ENCODE data around the gene CLDN24. TPM values are rescaled to one million over a fixed set of nuclear protein-coding genes. Genes with fewer than 3 reads are reported as not detected.
"Not testable (repeated sequence)": the region's sequence is repeated elsewhere in the genome, so short reads cannot be mapped to it uniquely, and the experiment has no call there.

CLDN24 gene
- total and polyA plus RNA-seq, 4 donors, result 0.44 TPM; not detected in 3

DNA sequence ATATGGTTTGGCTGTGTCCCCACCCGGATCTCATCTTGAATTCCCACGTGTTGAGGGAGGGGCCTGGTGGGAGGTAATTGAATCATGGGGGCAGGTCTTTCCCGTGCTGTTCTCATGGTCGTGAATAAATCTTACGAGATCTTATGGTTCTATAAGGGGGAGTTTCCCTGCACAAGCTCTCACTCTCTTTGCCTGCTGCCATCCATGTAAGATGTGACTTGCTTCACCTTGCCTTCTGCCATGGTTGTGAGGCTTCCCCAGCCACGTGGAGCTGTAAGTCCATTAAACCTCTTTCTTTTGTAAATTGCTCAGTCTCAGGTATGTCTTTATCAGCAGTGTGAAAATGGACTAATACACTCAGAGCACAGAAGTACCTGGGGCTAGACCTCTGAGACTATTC is 4.2 kb upstream of the CLDN24 start:
- H3K27ac ChIP-seq (ENCODE audit: low read depth, low read length); H3K9me3 ChIP-seq (ENCODE audit: control insufficient read depth, insufficient read depth, low read length); H3K4me1 ChIP-seq (ENCODE audit: control insufficient read depth, insufficient read depth, low read length); H3K36me3 ChIP-seq (ENCODE audit: control insufficient read depth, insufficient read depth, low read length); H3K27me3 ChIP-seq (ENCODE audit: control insufficient read depth, insufficient read depth, low read length); DNase-seq (ENCODE audit: low read depth in 4 of 6, low spot score in 6 of 6); H3K4me3 ChIP-seq (ENCODE audit: low read depth, low read length): not testable (repeated sequence)
- WGBS (ENCODE audit: insufficient coverage), result 100% methylated on average over 1 of the region's 6 CpGs

- no peak overlapping the region for H3K27ac ChIP-seq (ENCODE audit: low read depth, low read length)
- H3K9me3 ChIP-seq (ENCODE audit: control insufficient read depth, insufficient read depth, low read length), result no peaks in the 10 kb centered on the region
- no peaks in the 10 kb centered on the region for H3K36me3 ChIP-seq (ENCODE audit: control insufficient read depth, insufficient read depth, low read length)
- H3K4me1 ChIP-seq (ENCODE audit: control insufficient read depth, insufficient read depth, low read length), result no peaks in the 10 kb centered on the region
- no peaks in the 10 kb centered on the region for H3K27me3 ChIP-seq (ENCODE audit: control insufficient read depth, insufficient read depth, low read length)
- no peak overlapping the region for H3K4me3 ChIP-seq (ENCODE audit: low read depth, low read length)
- 91% methylated on average over 5 of the region's 7 CpGs for WGBS (ENCODE audit: insufficient coverage)
- no peak for DNase-seq (ENCODE audit: low read depth in 4 of 6, low spot score in 6 of 6)
Observed at GRCh38 chr4:183324619-183325018, 2.4 kb upstream of the CLDN24 start.

DNA sequence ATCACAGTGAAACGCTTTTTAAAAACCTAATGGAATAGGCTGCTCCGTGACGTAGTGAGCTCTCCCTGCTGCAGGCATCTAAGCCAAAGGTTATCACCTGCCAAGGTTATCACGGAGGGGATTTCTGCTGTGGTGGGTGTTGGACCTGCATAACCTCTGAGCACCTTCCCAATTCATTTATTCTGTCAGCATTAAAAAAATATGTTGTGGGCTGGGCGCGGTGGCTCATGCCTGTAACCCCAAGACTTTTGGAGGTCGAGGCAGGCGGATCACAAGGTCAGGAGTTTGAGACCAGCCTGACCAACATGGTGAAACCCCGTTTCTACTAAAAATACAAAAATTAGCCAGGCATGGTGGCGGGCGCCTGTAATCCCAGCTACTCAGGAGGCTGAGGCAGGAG is 1.8 kb upstream of the CLDN24 start:
- H3K36me3 ChIP-seq (ENCODE audit: control insufficient read depth, insufficient read depth, low read length); H3K4me3 ChIP-seq (ENCODE audit: low read depth, low read length); DNase-seq (ENCODE audit: low read depth in 4 of 6, low spot score in 6 of 6); H3K27ac ChIP-seq (ENCODE audit: low read depth, low read length); H3K9me3 ChIP-seq (ENCODE audit: control insufficient read depth, insufficient read depth, low read length); H3K4me1 ChIP-seq (ENCODE audit: control insufficient read depth, insufficient read depth, low read length); H3K27me3 ChIP-seq (ENCODE audit: control insufficient read depth, insufficient read depth, low read length): not testable (repeated sequence)
- 100% methylated on average over 3 of the region's 11 CpGs for WGBS (ENCODE audit: insufficient coverage)

- Histone ChIP-seq H3K9me3 (ENCODE audit: control insufficient read depth, insufficient read depth, low read length) (no peaks in the 10 kb centered on the region), H3K27me3 (ENCODE audit: control insufficient read depth, insufficient read depth, low read length) (no peaks in the 10 kb centered on the region), H3K36me3 (ENCODE audit: control insufficient read depth, insufficient read depth, low read length) (peaks cover 2% of the 10 kb centered on the region), H3K4me1 (ENCODE audit: control insufficient read depth, insufficient read depth, low read length) (no peaks in the 10 kb centered on the region), H3K27ac (ENCODE audit: low read depth, low read length) (no peak overlapping the region), H3K4me3 (ENCODE audit: low read depth, low read length) (no peak overlapping the region)
- no peak for DNase-seq (ENCODE audit: low read depth in 4 of 6, low spot score in 6 of 6)
- WGBS (ENCODE audit: insufficient coverage), result 86% methylated on average over 4 of the region's 6 CpGs
Observed at GRCh38 chr4:183323295-183323694, 1.1 kb upstream of the CLDN24 start.

- no peak overlapping the region for H3K27ac ChIP-seq (ENCODE audit: low read depth, low read length)
- H3K27me3 ChIP-seq (ENCODE audit: control insufficient read depth, insufficient read depth, low read length), result no peaks in the 10 kb centered on the region
- 94% methylated on average over 5 of the region's 5 CpGs for WGBS (ENCODE audit: insufficient coverage)
- H3K4me3 ChIP-seq (ENCODE audit: low read depth, low read length), result no peak overlapping the region
- H3K4me1 ChIP-seq (ENCODE audit: control insufficient read depth, insufficient read depth, low read length), result no peaks in the 10 kb centered on the region
- peaks cover 2% of the 10 kb centered on the region for H3K36me3 ChIP-seq (ENCODE audit: control insufficient read depth, insufficient read depth, low read length)
- H3K9me3 ChIP-seq (ENCODE audit: control insufficient read depth, insufficient read depth, low read length), result no peaks in the 10 kb centered on the region
- DNase-seq (ENCODE audit: low read depth in 4 of 6, low spot score in 6 of 6), result no peak
Observed at GRCh38 chr4:183321516-183321915, 710 bp downstream of the CLDN24 start.

- Histone ChIP-seq H3K27me3 (ENCODE audit: control insufficient read depth, insufficient read depth, low read length) (no peaks in the 10 kb centered on the region), H3K4me3 (ENCODE audit: low read depth, low read length) (no peak overlapping the region), H3K4me1 (ENCODE audit: control insufficient read depth, insufficient read depth, low read length) (no peaks in the 10 kb centered on the region), H3K9me3 (ENCODE audit: control insufficient read depth, insufficient read depth, low read length) (no peaks in the 10 kb centered on the region), H3K36me3 (ENCODE audit: control insufficient read depth, insufficient read depth, low read length) (peaks cover 7% of the 10 kb centered on the region), H3K27ac (ENCODE audit: low read depth, low read length) (no peak overlapping the region)
- DNase-seq (ENCODE audit: low read depth in 4 of 6, low spot score in 6 of 6), result no peak
- no CpG with 5 or more reads among the region's 2 CpGs for WGBS (ENCODE audit: insufficient coverage)
Observed at GRCh38 chr4:183321079-183321478, 1.1 kb downstream of the CLDN24 start.

DNA sequence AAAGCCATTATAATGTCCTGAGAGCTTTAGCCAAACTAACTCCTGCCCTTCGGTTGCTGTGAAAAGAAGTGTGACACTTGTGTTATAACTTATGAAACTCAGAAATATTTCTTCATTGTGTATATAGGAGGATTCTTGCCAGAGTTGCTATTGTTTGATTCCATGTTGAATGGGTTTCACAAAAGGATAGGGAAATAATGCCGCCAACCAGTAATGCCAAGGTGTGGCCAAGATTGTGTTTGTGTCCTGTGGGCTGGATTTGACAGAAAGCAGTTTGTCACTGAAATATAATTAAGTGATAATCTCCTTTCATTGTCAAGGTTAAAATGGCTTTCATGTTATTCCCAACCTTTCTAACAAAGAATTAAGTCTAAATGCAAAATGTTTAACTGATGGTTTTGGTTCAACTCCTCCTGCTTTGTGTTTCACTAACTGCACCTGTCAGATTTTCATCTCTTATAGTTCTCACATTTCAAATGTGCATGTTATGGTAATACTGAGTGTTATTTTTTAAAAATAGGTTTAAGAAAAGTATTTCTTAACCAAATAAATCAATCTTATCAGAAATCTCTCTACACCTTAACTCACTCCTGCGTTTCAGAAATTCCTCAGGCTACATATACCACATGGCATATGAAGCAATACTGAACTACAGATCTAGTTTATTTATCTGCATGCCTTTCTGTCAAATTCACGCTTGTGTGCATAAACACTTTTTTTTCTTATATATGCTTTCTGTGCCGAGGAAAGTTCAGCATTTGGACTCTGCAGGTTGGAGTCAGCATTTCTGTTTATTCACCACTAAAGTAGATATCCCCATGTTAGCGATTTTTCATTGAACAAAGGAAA is 1.8 kb downstream of the CLDN24 start, which contains the start of gene CLDN22:
CLDN22 (minus strand) TSS at position 66 of the 849 bp plus-strand sequence; CDS start at position 8, 58 bp downstream.
- no peak for DNase-seq (ENCODE audit: low read depth in 4 of 6, low spot score in 6 of 6)
- H3K27ac ChIP-seq (ENCODE audit: low read depth, low read length), result no peak within 1 kb of the TSS
- H3K9me3 ChIP-seq (ENCODE audit: control insufficient read depth, insufficient read depth, low read length), result no peaks in the 10 kb centered on the region
- H3K27me3 ChIP-seq (ENCODE audit: control insufficient read depth, insufficient read depth, low read length), result no peaks in the 10 kb centered on the region
- H3K36me3 ChIP-seq (ENCODE audit: control insufficient read depth, insufficient read depth, low read length), result peaks cover 9% of the 10 kb centered on the region
- no peak within 1 kb of the TSS for H3K4me3 ChIP-seq (ENCODE audit: low read depth, low read length)
- WGBS (ENCODE audit: insufficient coverage), result 100% methylated on average over 3 of the region's 6 CpGs
- H3K4me1 ChIP-seq (ENCODE audit: control insufficient read depth, insufficient read depth, low read length), result no peaks in the 10 kb centered on the region

DNA sequence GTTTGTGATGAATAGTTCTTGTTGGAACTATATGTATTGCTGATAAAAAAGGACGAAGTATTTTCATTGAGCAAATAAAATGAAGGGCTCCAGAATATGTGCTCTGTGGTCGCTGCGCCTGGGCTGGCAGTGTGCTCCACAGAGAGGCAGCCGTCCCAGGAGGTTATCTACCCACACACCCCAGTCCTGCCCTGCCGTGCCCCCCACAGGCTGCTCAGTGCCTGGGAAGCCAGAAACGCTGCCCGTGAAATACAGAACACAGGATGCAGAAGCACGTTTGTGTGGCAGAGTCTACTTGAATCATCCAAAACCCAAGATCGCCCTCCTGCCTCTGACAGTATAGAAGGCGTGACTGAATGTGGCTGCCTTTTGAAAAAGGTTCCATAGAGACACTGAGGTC is 3.6 kb downstream of the CLDN24 start:
- Histone ChIP-seq H3K27me3 (ENCODE audit: control insufficient read depth, insufficient read depth, low read length) (no peaks in the 10 kb centered on the region), H3K36me3 (ENCODE audit: control insufficient read depth, insufficient read depth, low read length) (peaks cover 22% of the 10 kb centered on the region), H3K4me3 (ENCODE audit: low read depth, low read length) (no peak overlapping the region), H3K27ac (ENCODE audit: low read depth, low read length) (no peak overlapping the region), H3K4me1 (ENCODE audit: control insufficient read depth, insufficient read depth, low read length) (no peaks in the 10 kb centered on the region), H3K9me3 (ENCODE audit: control insufficient read depth, insufficient read depth, low read length) (no peaks in the 10 kb centered on the region)
- DNase-seq (ENCODE audit: low read depth in 4 of 6, low spot score in 6 of 6), result no peak
- WGBS (ENCODE audit: insufficient coverage), result 86% methylated on average over 4 of the region's 10 CpGs

GRCh38 chr4:183314806-183315205 is 7.4 kb downstream of the CLDN24 start:
- H3K27ac ChIP-seq (ENCODE audit: low read depth, low read length), result no peak overlapping the region
- no peak overlapping the region for H3K4me3 ChIP-seq (ENCODE audit: low read depth, low read length)
- H3K27me3 ChIP-seq (ENCODE audit: control insufficient read depth, insufficient read depth, low read length), result no peaks in the 10 kb centered on the region
- WGBS (ENCODE audit: insufficient coverage), result 94% methylated on average over 9 of the region's 9 CpGs
- H3K4me1 ChIP-seq (ENCODE audit: control insufficient read depth, insufficient read depth, low read length), result no peaks in the 10 kb centered on the region
- no peaks in the 10 kb centered on the region for H3K9me3 ChIP-seq (ENCODE audit: control insufficient read depth, insufficient read depth, low read length)
- H3K36me3 ChIP-seq (ENCODE audit: control insufficient read depth, insufficient read depth, low read length), result peaks cover 36% of the 10 kb centered on the region
- no peak for DNase-seq (ENCODE audit: low read depth in 4 of 6, low spot score in 6 of 6)

DNA sequence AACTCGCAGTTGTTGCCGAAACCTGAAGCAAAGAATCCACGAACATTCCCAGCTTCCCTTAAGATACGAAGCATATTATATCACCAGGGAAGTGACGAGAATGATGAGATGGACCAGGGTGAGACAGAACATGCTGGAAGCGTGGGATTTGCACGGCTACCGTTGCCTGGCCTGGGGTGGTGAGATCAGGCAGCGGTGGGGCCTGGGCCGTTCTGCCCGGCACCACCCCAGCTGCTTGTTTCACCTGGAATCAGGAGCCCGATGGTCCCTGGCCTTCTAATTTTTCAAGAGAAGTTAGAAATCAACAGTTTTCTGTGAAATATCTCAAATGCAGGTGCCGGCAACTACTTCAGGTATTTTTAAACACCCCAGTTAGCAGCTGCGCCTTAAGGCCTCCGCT is 7.9 kb downstream of the CLDN24 start:
- Histone ChIP-seq H3K4me1 (ENCODE audit: control insufficient read depth, insufficient read depth, low read length) (no peaks in the 10 kb centered on the region), H3K27ac (ENCODE audit: low read depth, low read length) (no peak overlapping the region), H3K36me3 (ENCODE audit: control insufficient read depth, insufficient read depth, low read length) (peaks cover 36% of the 10 kb centered on the region), H3K4me3 (ENCODE audit: low read depth, low read length) (no peak overlapping the region), H3K9me3 (ENCODE audit: control insufficient read depth, insufficient read depth, low read length) (no peaks in the 10 kb centered on the region), H3K27me3 (ENCODE audit: control insufficient read depth, insufficient read depth, low read length) (no peaks in the 10 kb centered on the region)
- no peak for DNase-seq (ENCODE audit: low read depth in 4 of 6, low spot score in 6 of 6)
- 96% methylated on average over 15 of the region's 15 CpGs for WGBS (ENCODE audit: insufficient coverage)
